T-helper 2 cell (primary cell): ENCODE measurements around the gene EPHA7.

Experiments used
- DNase-seq, 5 experiments: peaks; one replicate each; pipeline versions ENCODE4 v3.0.0 to v3.0.0-alpha.2; 2012 to 2022
- total RNA-seq, 2 donors: gene quantifications; one replicate each; lab custom pipeline; 2026; lab: John Stamatoyannopoulos, UW

EPHA7 gene
- total RNA-seq, result 0 to 3.8 reads per million in 2 donors

DNA sequence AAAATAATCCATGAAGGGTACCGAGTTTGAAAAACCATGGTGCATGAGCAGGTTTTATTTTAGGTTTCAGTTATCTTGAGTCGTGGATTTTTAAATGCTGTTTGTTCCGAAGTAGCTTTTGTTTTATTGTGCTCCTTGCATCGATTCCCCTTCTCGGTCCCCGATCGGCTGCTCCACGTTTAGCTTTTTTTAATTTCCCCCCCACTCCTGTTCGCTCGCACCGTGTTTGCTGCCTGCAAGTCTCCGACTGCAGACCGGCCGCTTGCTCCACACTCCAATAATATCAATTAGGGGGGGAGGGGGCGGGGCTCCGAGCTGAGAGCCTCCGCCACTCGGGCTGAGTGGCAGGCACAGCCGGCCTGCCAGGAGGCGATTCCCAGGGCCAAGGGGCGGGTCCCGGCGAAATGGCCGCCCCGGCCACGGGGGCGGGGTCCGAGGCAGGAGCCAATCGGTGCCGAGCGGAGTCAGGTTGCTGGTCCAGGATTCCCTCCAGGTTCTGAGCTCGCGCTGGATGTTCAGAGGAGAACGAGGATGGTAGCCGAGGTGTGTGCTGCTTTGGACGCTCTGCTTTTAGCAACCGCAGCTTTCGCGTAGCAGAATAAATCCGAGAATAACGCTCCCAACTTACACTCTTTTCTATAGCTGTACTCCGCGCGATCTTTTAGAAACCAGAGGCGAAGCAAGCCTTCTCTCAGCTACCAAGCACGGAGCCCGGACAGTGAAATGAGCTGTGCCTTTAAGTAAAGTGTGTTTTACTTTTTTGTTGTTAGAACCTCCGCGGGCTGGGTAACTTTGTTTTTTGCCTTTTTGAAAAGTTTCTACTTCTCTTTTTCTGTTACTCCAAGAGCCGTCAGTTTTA is at the start of gene EPHA7:
EPHA7 (minus strand) TSS at position 256 of the 859 bp plus-strand sequence; CDS start at position 38, 218 bp downstream.
- peak in 2 of 5 experiments; percentile 10 to 53 for DNase-seq

DNA sequence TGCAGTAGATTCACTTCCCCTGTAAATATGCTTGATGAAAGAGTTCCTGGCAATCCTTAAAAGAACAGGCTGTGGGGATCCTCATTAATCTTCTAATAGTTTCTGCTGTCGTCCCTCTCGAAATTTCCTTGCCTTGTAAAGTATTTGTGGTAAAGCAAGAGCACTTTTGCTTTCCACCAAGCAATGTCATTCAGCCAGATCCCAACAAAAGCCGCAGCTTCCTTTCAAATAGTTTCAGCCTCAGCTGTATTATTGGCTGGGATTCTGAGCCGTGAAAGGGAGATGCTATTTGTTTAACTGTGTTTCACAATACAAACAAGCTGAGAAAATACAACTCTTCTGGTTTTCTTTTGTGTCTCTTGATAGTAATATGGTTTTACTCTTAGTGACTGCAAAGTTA is 48.9 kb upstream of the EPHA7 start:
- DNase-seq, result no peak

DNA sequence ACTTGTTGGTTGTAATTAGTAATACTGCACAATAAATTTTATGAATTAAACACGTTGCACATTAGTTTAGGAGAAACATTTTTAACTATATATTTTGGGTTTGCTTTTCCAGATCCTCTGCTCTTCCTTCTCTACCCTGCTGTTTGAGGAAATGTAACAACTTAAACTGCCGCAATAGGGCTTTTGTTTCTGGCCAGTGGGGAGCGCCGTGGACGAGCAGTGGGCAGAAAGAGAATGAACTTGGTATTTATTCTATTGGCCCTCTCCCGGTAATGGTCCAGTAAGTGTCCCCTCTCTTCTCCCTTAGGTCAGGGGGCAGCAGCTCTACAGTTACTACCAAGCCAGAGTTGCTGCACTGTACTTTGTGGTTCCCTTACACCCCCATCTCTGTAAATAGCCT is 35.2 kb upstream of the EPHA7 start:
- no peak for DNase-seq

DNA sequence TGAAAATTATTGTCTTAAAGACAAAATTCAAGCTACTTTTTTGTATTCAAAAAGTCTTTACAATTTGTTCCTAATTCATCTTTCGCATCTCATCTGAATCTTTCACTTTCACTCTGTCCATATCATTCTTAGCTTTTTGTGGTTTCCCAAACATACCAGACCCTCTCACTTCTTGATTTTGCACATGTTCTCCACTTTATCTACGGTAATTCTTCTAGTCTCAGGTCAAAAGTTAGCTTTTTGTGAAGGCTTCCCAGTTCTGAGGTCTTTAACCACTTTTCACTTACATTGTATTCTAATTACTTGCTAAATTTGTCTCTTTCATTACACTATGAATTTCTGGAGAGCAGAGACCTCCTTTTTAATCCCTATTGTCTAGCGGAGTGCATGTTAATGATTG is 34.6 kb upstream of the EPHA7 start:
- DNase-seq, result no peak

DNA sequence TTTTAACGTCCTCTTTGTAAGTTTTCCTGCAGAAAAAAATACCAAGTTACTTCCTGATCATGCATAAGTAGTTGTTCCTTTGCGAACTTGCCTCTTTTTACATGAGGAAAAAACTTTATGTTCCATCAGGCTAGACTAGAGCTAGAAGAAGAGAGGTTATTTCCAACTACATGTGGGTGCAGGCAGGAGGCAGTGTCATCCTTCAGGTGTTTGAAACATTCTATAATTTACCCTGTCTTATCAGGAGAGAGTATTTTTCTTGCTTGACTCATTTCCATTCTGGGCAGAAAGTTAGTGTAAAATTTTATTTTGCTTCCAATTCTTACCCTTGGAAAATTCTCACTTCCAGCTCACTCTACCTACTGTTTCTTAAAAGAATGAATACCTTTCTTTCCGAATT is 28.5 kb upstream of the EPHA7 start:
- no peak for DNase-seq

DNA sequence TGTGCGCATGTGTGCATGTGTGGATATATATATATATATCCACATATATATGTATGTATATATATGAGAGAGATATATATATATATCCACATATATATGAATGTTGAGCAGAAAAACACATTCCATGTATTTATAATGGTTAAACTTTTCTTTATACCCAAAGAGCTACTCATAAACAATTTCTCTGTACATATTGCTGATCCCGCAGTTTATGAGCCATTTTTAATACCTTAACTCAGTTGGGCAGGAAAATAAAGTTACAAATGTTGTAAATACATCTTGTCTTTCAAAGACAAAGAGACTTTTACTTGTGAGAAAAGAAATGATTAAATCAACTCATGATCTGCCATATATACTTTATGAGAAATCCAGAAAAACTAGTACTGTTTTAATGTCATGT is 18.1 kb upstream of the EPHA7 start:
- DNase-seq, result no peak

DNA sequence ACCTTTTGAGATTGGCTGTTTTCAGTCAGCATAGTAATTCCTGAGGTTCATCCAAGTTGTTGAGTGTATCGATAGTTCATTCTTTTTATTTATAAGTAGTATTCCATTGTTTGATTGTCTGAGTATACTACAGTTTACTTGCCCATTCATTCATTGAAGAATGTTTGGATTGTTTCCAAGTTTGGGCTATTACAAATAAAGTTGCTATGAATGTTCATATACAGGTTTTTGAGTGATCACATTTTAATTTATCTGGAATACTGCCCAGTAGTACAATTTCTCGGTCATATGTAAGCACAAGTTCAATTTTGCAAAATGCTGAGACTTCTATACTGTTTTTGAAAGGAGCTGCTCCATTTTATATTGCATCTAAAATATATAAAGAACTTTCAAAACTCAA is 14.2 kb upstream of the EPHA7 start:
- no peak for DNase-seq

DNA sequence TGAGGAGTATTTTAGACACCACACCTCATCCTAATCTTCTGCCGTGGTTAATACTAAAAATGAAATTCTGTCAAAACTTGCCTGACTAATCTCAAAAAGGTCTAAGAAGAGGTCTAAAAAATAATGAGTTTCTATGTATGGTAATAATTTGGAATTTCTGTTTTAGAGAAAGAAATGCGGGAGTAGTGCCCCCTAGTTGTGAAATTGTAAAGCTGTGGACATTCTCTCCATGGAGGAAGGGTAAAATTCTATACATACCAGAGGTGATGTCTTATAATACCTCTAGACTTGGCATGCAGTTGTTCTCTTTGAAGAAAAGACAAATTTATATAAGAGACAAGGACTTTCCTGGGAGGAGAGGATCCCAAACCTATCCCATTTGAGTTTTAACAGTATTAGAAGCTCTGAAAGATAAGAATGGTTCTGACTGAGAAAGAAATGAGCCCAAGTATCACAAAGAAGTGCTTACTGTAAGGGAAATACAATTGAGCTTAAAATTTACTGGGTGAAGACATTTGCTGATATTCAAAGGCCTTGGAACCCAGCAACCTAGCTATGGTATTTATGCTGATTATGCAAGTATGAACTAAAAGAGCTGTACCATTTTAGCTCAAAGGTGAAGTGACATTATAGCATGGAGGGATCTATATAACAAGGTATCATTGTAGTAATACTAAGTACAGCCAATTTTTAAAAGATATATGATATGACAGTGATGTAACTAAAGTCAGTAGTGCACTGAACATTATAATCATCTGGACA is 5.1 kb upstream of the EPHA7 start:
- DNase-seq, result no peak

DNA sequence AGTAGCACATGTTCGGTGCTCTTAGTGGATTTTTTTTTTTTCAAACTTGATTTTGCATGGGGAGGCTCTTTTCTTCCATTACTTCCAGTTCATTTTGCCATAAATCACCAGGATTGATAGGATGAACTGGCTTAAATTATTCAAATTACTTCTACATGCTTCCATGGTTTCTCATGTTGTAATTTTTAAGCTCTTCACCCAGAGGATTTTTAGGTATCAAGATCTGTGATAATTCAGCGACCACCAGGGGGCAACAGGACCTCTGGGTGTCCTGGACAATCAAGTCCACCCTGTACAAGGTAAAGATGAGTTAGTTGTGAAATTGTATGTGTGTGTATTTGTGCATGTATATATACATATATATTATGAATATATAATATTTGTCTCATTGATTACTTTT is 4.2 kb upstream of the EPHA7 start:
- peak in 1 of 5 experiments; percentile 18 for DNase-seq

DNA sequence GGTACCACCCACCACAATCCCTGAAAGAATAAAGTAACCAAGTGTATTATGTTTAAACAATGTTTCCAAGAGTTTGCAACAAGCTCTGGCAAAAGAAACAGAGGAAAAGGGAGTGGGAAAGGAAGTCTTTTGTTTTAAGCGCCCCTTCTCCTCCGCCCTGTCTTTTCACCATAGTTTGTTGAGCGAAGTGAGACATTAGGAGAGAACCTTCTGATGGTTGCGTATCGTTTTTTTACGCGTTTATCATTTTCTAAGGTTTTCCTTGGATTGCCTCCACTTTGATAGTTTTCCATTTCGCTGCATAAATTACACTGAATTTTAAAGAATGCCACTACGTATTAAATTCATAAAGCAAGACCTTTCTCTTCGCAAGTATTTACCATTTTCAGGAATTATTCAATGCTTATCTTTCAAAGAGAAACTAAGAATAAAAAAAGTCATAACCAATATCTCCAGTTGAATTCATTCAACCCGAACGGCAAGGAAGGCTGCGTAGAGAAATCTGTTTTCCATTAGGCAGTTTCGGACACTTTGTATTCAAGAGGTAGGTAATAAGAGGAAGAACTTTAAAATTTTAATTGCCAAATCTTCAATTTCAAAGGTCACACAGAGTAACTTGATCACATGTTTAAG is 920 bp upstream of the EPHA7 start:
- DNase-seq, result no peak

DNA sequence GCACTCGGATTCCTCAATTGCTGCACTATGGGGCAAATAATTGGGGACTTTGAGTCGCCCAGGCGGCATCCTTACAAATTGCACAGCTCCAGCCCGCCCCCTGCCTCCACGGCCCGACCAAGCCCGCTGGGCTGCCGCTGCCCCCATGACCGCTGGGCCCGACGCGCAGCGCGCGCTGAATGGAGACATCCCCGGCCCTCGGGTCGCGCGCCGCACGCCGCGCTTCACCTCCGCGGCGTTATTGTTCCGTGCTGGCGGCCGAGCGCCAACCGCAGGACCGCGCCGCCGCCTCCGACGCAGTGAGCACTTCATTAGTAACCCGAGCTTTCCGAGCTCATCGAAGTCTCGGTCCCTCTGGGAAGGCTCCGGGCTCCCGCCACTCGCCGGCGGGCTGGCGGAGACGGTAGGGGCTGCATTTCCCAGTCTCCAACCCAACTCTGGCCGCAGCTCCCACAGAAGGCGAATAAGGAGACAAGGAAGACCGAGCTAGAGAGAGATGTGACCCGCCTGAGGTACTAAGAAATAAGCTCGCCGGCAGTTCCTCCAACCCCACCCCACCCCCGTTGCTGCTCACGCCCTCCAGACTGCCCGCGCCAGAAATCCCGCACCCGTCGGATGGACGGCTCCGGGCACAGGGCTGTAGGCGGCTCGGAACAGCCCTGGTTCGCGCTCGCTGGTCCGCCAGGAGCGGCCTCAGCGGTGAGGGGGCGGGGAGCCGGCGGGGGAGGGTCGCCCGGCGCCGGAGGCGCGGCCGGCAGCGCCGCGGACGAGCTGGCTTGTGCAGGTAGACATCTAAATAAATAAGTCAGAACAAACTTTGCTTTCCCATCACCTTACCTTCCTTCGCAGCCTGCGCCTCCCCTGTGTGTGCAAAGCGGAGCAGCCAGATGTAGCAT is 703 bp downstream of the EPHA7 start:
- DNase-seq, result peak in 1 of 5 experiments; percentile 11

DNA sequence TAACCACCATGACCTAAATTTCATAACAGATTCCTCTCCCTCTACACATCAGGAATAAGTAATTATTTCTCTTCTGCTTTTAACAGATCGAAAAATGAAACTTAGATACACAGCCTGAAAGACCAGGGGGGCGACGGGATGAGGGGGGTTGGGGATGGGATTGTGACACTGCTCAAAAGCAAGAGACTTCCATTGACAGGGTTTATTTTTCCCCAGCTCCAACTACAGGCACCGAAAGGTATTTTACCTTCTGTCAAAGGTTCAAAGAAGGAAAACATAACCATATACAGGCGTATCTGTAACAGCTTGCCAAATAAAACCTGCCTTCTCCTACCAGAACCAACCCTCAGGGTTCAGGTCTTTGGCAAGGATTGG is 1.3 kb downstream of the EPHA7 start:
- DNase-seq, result no peak

DNA sequence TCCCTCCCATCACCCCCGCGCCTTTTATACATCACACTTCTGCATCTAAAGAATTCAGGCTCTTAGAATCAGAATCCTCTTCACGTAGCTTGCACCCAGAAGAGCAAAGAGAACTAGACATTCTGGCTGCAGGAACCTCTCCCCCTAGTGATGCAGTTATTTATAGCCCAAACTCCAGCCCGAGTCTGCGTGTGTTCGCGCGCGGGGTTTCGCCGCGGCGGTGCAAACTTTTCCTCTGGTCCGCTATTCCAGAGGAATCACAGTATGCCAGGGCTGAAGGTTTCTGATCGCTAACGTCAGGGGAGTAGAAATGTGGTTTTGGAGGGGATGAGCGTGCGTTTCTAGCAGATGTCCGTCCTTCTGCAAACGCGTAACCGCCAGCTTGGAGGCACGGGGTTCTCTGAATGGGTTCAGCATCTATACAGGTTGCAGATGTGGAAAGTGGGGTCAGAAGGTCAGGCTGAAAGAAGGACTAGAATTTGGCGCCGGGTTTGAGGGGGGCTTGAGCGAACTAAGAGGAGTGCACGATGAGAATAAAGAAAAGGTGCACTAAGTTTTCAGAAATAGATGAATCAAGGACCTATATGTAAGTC is 1.8 kb downstream of the EPHA7 start:
- peak in 1 of 5 experiments; percentile 16 for DNase-seq

DNA sequence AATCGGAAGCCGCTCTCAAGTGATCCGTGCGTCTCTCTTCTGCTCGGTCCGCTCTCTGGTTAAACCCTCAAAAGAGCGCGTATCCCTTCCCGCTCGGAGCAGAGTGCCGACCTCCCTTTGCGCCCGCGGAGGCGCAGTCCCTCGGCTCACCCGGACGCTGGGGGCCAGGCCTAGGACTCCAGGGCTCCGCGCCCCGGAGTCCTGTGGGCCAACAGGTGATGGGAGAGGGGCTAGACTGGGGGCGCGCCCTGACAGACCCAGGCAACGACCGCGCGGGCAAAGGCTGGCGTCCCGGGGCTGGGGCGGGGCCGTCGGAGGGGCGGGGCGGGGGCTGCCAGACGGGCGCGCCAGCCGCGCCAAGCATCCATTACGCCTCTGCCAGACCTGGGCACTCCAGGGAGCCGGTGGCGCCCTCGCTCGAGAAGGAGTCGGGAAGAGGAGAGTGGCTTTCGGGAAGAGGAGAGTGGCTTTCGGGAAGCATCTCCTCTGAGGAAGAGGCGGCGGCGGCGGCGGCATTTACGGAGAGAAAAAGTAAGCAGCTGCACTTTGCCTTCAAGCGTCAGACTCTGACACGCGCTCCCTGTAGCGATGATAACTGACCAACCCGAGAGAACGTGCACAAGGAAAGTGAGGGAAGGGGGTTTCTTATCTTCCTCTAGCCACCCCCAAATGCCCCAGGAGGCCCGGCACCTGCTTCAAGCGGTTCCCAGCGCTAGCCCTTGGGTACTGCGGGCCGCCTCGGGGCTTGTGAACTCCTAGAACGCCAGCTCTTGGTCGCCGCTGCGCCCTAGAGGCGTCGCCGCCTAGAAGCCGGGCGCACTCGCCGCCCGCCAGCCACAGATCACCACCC is 2.6 kb downstream of the EPHA7 start:
- DNase-seq, result peak in 1 of 5 experiments; percentile 12

DNA sequence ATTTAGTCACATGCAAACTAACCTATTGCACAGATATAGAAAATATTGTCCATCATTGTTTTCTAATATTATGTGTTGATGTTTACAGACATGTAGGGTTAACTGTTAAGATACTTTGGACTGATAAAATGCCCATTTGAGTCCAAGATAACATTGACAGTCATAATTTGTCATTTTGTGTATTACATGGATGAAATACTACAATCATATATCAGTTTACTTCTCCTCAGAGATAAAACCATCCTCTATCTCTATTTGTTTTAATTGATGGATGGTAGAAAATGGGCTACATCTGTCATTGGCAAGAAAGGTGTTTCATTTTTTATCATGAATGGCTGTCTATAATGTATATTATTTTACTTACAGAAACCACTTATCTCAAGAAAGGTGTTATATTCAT is 6.2 kb downstream of the EPHA7 start:
- DNase-seq, result no peak

DNA sequence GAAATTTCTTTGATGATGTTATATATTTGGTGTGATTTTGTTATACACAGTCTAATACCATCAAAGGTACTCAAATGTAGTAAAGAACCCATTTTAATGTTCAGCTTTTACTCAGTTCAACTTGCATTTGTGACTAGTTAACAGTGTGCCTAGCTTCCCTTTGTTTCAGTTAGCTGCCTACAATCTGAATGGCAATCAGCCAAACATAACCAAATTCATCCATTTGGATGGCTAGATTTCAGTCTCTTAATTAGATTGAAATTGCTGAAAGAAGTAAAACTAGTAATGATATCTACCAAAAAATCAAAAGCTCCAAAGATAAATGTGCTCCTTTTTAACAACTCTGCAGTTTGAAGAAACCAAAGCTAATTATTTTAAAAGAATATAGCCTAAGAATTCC is 6.9 kb downstream of the EPHA7 start:
- DNase-seq, result no peak

DNA sequence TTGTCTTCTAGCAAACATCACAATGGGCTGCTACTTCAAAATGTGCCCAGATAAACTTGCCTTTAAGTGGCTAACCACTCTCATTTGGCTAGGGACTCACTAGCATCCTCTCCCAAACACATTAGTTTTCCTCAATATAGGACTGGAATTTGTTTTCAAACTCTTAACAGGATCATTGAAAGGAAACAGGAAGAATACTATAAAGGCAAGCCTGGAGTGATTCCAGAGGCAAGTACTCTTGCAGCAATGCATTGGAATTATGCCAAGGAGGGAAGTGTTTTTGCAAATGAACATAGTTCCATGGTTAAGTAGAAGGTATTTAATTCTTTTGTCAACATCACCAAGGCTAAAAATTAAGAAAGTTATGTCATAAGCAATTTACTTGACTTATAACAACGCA is 12.2 kb downstream of the EPHA7 start:
- DNase-seq, result no peak

DNA sequence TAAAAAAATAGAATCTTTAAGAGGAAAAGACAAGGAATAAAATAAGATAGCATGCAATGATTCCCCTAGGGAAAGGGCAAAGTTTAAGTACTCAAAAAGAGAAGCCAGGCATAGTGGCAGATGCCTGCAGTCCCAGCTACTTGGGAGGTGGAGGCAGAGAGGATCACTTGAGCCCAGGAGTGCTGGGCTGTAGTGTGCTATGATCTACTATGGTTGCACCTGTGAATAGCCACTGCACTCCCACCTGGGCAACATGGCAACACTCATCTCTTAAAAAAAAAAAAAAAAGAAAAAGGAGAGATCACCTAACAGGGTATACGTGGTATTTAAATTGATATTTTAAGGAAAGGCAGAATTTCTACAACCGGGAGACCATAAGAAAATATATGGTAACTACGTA is 16.0 kb downstream of the EPHA7 start:
- DNase-seq, result no peak

DNA sequence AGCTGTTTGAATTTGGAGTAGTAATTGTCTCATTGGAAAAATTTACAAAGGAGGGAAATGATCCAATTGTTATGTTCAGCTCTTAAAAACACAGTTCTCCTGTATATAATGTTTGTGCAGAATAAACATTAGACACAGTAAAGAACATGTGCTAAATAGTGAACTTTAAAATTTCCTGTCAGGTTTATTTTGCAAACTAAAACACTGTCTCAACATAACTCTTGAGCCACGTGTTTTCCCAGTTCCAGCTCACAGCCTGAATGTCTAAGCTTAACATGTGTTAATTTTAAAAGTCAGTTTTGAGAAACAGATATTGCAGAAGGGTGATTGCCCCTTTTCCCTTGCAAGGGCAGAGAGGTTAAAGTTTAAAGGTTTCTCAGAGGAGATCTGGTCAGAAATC is 20.6 kb downstream of the EPHA7 start:
- DNase-seq, result no peak

DNA sequence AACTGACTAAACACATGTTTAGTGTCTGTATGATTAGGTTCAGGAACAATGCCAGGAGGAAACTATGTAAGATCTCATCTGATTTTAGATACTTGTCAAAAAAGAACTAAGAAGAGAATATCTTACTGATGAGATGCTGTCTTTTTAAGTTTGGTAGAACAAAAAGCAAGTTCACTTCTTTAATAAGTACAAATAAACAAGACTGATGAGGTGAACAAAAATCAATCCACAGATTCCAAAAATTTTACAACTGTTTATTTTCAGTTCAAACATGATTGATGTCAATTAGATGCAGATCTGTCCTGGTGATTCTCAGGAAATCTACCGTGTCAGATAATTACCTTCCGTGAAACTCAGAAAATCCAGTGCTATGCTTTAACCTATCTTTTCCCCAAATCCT is 24.9 kb downstream of the EPHA7 start:
- no peak for DNase-seq

DNA sequence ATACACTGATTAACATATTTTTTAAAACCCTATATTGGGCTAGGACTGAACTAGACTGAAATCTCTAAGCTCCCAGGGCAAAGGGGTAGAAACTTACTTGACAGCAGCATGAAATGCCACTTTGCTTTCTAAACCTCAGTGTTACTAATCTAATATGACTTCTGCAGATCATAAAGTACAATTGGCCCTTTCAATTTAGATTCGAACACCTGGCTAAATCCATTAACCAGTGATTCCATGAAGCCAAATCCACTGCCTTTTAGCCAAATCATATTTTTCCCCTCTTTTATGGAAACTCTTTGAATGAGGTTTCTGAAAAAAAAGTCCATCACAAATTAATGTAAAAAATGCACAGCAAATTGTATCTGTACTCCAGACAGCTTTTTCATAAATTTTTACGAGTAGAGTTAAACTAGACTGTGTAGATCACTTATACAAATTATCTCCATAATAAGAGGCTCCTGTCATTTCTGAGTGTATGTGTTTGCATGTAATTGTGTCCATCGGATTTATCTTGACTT is 25.7 kb downstream of the EPHA7 start:
- DNase-seq, result no peak
